Anterior cingulate cortex (tissue), 58 donors: ENCODE results near the gene ITPK1.
A peak's percentile ranks its signal among the peaks of the same experiment; 100 is the strongest.

ENCODE experiments used
- DNase-seq, 58 donors: peaks; one replicate each; lab custom pipeline; 2025; lab: John Stamatoyannopoulos, UW

Gene ITPK1

DNA sequence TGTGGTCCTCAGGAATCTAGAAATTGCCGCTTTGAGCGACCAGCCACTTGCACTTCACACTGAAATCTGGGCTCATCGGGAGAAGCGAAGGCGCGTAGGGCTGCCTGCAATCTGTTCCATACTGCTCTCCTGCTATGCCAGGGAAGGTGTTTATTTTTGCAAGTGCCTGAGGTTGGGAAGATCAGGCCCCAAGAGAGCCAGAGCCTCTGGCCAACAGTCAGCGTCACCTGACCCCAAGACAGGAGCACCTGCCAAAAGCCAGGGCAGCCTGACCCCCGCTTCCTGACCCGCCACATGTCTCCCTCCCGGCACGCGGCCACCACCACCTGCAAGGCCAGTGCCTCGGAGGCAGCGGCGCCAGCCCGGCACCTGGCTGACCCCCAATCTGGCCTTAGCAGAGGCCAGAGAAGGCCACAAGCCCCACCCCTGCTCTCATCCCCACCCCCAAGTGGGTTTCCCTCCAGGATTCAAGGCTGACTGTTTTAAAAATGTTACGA, 98.4 kb downstream of the ITPK1 start:
- DNase-seq = peak in 11 of 58 donors; percentile 36 to 57 (median 44)

DNA sequence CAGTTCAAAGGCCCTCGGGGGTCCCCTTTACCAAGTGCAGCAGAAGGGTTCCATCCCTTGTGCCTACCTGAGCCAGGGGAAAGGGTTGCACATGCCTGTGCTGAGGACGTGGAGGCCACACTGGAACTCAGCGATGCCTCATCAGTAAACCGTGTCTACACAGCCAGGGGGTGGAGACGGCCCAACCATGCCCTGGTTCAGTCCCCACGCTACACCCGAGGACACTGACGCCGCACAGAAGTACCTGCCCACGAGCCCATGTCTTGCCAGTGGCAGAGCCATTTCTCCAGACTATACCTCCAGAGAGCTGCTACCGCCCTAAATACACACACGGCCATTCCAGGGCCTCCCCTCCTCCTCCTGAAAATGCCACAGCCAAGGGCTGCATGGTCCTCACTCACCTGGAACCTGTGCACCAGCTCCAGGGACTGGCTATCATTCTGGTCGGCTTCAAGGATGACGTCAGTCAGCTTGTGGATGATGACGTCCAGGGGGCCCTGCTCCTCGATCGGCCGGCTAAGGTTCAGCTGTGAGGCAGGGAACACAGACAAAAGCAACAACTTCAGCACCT, 99.4 kb downstream of the ITPK1 start:
- DNase-seq = no peak

DNA sequence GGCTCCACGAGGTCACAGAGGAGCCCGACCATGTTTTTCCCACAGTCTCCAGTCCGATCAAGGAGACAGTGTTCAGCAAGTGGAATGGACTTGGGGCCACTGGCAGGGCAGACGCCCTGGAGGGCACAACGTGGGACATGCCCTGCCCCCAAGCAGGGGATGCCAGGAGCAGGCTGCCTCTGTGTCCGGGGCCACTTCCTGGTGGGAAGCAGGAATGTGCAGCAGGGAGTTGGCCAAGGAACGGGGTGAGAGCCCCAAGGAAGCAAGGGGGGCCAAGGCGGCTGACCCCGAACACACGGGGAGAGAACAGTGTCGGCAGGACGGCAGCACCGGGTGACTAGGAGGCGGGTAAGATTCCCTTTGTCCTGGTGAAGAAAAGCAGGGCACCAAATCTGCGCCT, 100.2 kb downstream of the ITPK1 start:
- DNase-seq = no peak

DNA sequence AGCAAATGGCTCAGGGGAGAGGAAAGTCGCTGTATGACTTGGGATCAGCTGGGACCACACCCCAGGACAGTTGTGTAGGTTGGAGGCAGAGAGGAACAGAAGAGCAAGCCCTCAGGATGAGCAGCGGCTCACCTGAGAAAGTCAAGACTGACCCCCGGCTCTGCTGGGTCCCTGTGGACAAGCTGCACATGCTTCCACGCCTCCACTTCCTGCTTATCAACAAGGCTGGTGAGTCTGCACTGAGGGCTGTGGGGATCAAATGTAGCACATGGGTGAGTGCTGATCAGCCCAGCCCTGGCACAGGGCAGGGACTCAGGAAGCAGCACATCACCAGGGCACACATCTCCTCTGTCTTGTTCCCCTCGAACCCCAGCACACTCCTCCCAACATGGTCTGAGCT, 100.7 kb downstream of the ITPK1 start:
- DNase-seq = no peak

DNA sequence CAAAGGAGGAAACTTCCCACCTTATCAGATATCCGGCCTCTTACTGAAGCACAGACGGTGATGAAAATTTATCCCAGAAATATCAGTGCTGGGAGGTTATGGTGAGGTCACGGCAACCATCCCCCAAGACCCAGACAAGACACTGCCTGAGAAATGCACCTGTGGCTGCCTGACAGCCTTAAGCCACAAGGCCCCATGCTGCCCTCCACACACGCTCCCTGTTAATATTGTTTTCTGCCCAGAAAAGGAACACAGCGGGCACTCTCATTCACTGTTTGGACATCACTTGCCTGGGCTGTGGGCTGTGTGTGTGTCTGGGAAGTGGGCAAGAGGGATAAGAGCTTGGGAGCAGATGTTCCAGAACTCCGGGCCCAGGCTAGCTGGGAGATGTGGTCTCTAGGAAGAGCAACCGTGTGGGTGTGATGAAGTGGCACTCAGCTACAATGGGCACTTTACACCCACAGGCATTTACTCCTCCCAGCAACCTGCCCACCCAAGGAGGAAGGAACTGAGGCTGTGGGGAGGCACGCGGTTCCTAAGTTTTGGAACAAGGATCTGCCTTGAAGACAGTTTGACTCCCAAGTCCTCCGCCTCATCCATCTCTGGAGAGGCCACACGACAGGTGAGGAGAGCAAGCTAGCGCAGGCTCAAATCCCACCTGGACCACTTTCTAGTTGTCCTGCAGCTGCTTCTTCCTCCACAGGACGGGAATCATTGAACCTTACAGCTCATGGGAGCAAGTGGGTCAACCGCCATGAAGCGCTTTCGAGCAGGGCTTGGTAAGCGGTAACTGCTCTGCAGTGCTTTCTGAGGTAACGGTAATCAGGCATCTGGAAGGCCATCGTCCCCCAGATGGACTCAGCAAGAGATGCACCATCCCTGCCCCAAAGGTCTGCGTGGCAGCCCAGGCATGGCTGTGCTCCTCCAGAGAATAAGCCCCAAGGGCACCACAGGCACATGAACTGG, 101.4 kb downstream of the ITPK1 start:
- DNase-seq = no peak

DNA sequence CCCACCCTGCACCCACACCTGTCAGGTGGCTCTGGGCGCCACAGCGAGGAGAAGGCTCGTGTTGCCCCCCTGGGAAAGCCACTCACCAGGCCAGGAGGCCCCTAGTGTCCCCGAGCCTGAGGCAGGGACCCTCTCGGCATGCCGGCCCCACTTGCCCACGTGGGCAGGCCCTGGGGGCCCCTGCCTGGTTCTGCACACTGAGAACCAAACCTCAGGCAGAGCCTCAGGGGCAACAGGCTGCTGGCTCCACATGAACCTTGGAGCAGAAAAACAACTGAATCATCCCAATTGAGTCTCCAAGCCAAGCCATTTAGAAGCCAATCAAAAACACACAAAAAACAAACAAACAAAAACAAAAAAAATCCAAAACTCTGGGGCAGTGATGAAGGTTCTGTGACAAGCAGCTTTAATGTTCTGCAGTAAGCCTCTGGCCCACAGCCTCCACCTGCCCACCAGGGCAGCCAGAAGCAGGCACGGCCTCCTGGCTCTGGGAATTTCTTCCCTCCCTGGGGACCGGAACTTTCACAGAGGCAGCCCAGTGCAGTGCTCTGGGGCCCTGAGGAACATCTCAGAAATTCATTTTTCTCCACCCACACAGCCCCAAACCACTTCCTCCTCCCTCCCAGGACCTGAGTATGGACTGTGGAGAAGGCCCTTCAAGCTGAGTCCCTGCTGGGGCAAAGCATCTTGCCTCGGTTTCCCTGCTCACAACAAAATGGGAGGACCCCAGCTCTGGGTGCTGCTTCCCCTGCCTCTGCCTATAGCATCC, 102.6 kb downstream of the ITPK1 start:
- no peak for DNase-seq

DNA sequence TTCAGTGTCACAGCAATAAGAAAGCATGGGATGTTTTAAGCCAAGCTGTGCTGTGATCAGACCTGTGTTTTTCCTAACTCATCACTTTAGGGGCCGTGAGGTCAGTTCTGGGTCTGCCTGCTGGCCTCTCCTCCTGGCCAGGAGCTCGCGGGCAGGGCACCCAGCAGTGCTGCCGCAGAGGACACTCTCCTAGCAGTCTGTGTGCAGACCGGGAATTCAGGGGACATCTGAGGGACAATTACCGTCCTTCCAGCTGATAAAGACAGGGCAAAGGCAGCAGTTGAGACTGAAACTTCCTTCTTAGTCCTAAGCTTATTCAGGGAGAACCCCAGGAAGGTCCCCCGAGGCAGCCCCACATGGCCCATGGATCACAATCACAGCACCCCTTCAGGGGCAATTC, 103.2 kb downstream of the ITPK1 start:
- DNase-seq = no peak

DNA sequence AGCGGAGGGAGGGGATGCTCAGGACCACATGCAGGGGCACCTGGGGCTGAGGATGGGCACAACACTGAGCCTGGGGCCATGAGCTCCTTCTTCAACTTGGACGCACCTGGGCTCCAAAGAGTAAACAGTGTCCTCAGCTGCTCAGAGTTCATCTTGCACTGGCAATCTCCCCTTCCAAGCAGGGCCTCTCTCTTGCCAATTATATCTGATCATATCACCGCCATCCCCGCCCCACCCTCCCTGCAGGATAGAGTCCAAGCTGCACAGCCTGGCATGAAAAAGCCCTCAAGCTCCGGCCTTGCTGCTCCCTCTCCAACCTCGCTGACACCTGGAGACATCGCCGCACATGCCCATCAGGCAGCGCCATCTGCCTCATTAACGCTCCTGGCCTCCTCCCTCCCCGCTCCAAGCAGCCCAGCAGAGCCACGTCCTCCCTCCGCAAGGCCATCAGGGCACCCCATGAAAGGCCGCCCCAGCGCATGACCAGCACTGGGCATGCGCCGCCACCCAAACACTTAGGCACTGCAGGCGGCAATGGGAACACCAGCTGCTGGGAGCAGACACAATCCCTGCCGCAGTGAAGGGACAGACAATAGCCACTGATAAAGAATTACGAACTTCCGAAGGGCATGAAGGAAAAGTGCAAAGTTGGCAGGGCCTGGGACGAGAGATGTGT, 103.9 kb downstream of the ITPK1 start:
- peak in 44 of 58 donors; percentile 21 to 89 (median 63) for DNase-seq

DNA sequence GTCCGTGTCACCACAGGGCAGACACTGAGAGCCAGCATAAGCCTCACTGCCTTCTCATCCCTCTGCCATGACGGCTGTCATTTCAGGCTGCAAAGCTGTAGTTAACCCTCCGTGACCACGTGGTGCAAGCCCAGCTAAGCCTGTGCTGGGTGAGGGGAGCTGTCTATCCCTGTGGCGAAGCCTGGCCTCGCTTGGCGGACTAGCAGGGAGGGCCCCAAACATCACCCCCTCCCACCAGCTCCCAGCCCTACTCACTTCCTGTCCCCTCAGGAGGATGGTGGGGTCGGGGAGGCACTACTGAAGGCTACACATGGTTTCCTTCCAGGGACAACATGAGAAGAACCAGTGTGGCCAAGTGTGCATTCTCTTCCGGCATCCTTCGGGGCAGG, 104.6 kb downstream of the ITPK1 start:
- DNase-seq = no peak

DNA sequence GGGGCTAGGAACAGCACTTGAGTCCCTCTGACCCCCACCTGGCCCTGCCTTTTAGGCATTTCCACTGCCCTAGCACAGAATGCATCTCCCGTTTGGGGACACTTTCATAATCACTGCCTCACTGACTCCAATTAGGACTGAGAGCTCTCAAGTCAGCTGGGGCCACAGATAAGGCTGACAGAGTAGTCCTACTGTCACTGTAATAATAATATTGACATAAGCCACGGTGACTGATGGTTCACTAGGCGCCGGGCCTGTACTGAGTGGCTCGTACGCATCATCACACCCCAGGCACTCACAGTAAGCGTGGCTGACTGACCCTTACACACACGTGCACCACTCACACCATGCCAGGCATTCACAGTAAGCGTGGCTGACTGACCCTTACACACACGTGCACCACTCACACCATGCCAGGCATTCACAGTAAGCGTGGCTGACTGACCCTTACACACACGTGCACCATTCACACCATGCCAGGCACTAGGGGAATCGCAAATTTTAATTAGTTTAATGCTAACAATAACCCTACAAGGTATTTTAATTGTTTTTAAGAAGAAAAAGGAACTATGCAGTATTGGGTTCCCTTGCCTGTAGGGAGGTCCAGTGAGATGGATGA, 105.1 kb downstream of the ITPK1 start:
- no peak for DNase-seq

DNA sequence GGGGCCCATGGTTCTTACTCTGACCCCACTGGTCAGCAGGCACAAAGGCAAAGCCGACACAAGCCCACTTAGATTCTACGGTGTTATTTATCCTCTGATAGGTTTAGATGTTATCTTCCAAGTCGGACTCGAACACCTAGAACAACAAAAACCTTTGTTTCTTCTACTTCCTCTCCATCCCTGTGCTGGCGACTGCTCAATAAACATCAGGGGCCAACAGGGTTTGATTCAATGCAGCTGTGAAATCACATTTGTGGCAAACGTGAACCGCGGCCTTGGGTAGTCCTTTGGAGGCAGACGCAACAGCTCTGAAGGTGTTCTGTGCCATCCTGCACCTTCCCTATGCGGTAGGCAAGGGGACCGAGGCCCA, 105.6 kb downstream of the ITPK1 start:
- peak in 1 of 58 donors; percentile 50 for DNase-seq

DNA sequence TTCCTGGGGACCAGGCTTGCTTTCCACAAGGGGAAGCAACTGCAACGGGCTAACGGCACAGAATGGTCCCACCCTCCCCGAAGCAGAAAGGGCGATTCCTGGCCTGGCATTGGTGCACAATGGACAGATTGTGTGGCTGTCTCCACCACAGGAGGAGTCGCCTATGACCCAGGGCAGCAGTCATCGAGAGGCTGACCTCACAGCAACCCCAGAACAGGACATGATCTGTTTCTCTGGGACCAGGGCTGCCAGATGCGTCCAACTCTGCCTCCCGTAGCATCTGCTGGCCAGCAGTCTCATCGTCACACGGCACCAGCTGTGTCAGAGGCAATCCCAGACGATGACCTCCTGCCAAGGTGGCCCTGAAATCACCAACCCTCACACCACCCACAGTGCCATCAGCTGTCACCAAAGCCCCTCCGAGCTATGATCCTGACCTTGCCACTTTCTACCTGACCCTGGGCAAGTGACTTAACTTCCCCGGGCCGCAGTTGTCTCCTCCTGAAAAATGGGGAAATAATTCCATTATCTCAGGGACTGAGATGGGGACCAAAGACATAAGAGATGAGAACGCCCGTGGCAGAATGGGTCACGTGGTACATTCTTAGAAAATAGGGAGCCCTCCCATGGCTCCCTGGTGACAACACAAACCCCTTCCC, 106.1 kb downstream of the ITPK1 start:
- peak in 53 of 58 donors; percentile 22 to 97 (median 82) for DNase-seq

DNA sequence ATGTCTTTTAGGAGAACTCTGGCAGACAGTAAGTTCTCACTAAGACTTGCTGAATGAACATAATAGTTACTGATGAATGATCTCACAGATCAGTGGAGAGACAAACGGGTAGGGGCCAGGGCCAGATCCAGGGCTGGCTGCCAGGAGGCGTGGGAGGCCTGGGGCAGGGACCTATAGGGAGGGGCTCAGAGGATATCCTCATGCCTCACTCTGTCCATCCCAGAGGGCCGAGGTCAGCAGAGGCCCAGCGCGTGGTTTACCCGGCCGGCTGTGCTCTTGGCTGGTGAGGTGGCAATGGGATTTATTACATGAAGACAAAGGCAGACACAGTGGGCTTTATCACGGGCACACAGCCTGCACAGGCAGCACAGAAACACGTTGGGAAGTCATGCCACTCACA, 107.3 kb downstream of the ITPK1 start:
- DNase-seq = peak in 23 of 58 donors; percentile 21 to 81 (median 48)

DNA sequence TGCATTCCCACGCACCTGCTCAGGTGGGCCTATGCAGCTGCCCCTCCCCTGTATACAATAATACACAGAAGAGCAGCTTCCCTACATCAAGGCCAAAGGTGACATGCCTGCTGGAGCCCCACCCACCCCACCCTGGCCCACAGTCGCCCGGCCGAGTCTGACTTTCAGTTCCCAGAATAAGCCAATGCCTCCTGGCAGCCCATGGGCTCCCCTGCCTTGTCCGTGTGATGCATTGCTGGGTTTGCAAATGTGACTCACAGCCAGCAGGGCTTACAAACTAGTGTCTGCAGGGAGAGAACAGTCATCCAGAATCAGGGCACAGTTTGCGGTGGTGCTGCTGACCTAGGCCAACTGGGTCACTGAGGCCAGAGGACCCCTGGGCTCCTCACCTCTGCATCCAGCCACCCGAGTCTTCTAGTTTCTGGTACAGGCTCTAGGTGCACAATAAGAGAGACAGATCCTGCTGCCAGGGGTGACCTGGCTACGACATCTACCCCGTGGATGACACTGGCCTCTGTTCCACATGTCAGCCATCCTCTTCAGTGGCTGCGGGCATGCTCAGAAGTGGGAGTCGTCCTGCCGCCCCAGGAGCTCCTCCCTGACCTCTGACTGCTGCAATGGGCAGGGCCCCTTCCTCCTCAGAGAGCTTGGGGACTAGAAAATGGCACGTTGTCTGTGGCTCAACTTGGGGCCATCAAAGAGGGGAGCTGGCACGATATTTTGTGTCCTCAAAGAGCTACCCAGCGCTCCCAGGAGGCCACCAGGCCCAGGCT, 108.3 kb downstream of the ITPK1 start:
- DNase-seq = peak in 9 of 58 donors; percentile 29 to 61 (median 54)

DNA sequence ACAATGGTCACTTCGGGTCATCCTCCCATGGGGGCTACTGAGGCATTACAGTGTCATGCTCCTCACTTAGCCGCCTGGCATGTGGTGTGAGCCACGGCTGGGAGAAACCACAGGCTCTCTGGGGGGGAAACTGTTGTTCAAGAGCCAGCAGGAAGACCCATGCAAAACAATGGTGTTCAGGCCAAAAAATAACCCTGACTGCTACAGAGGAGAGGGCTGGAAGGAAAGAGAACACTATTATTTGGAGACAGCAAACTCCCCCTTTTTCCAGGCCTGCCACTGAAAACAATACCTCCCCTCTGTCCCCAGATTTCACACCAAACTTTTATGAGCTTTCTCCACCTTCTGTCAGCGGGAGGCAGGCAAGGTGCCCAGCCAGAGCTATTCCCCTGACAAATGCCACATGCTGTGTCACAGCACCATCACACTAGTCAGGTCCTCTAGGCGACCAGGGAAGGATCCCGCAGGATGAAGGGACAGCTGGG, 109.1 kb downstream of the ITPK1 start:
- DNase-seq = peak in 1 of 58 donors; percentile 14

DNA sequence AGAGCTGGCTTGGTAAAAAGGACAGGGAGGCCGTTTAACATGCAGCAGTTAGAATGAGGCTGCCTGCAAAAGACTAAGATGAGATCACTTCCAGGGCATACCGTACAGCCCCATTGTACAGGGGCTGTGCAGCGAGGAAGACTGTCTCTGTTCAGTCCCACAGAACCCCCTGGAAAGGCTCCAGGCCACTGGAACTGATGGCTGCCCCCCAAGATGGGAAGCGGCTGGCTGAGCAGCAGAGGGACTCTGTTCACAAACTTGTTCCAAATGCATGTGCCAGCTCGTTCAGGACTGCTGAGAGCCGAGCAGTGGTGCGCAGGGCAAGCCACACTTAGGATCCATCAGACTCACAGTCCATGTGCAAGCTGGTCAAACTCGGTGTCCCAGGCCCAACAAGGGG, 109.9 kb downstream of the ITPK1 start:
- peak in 47 of 58 donors; percentile 19 to 87 (median 54) for DNase-seq

DNA sequence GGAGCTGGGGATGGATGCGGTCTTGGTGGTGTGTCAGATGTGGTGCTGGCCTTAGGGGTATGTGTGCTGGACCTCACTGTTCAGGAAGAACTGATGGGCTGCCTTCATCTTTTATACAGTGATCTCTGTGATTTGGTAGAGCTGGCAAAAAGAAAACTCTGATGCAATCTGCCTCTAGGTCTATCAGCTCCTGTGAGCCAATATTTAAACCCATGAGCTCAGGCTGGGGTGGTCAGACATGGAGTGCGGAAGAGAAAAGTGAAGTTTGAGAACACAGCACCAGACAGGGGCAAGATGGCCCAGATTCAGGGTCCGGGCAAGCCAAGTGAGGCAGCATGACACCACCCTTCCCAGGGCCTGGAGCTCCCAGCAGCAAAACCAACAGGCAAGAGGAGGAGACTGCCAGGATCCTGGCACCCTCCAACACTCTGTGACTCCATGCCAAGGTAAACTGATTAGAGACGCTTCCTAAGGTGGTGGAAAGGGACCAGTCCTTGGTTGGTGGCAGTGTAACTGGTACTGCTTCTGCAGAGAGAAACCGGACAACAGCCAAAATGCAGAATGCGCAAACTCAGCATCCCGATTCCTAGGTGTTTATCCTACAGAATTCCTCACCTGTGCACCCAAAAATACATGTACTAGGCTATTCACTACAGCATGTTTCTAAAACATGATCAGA, 110.5 kb downstream of the ITPK1 start:
- no peak for DNase-seq

DNA sequence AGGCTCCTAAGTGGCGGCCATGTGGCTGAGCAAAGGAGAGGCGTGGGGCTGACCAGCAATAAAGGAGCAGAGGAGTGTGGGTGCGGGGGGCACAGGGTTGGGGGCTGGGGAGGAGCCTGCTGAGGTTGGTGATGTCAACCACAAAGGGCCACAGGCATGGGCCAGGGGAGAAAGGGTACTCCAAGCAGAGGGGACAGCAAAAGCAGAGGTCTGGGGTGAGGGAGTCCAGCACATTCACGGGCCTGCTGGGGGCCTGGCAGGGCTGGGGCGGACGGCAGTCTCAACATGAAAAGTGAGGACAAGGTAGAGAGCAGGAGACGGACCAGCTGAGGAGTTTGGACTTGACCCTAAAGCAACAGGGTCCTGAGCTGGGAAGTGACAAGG, 111.0 kb downstream of the ITPK1 start:
- no peak for DNase-seq
